H1 (cell line): ENCODE results near the gene OR2H1.

Source experiments
- EGR1 ChIP-seq: IDR thresholded peaks from 2 replicates; pipeline ENCODE4 v1.6.1; 2011; ENCODE audit warnings: low read depth, low read length, borderline replicate concordance
- EP300 ChIP-seq, 2 experiments: IDR thresholded peaks; 1 replicate in 1 of 2; 2 replicates in 1 of 2; pipeline ENCODE4 v1.6.1; 2011 to 2012; ENCODE audit warnings: low read depth in 2 of 2, low read length in 2 of 2, mild to moderate bottlenecking in 2 of 2, borderline replicate concordance in 1 of 2, inconsistent platforms in 1 of 2, moderate library complexity in 1 of 2
- HDAC6 ChIP-seq: IDR thresholded peaks from one replicate; pipeline ENCODE4 v1.7.1; 2012; ENCODE audit warnings: low read depth, mild to moderate bottlenecking, inconsistent platforms, low read length, moderate library complexity
- JUND ChIP-seq: IDR thresholded peaks from 2 replicates; pipeline ENCODE4 v1.6.1; 2011; ENCODE audit warnings: mild to moderate bottlenecking, improper control_type of control experiment, low read length
- POLR2A ChIP-seq, 2 experiments: IDR thresholded peaks; 1 replicate in 1 of 2; 2 replicates in 1 of 2; pipeline ENCODE4 v1.6.1; 2011; ENCODE audit warnings: low read depth in 2 of 2, low read length in 2 of 2, mild to moderate bottlenecking in 2 of 2; ENCODE audit errors: control extremely low read depth in 1 of 2
- POU5F1 ChIP-seq: IDR thresholded peaks from 2 replicates; pipeline ENCODE4 v1.6.1; 2011; ENCODE audit warnings: low read depth, mild to moderate bottlenecking, low read length, moderate library complexity
- RAD21 ChIP-seq, 2 experiments: IDR thresholded peaks in 1 of 2; conservative IDR thresholded peaks in 1 of 2; 2 replicates each; pipeline ENCODE4 v1.6.1; 2011; ENCODE audit warnings: low read depth in 2 of 2, low read length in 2 of 2, improper control_type of control experiment in 1 of 2, inconsistent platforms in 1 of 2, mild to moderate bottlenecking in 1 of 2, moderate library complexity in 1 of 2
- RFX5 ChIP-seq: IDR thresholded peaks from 2 replicates; pipeline ENCODE4 v1.6.1; 2011; ENCODE audit warnings: low read depth, low read length, improper control_type of control experiment, borderline replicate concordance
- TAF1 ChIP-seq: IDR thresholded peaks from 2 replicates; pipeline ENCODE4 v1.6.1; 2011; ENCODE audit warnings: mild to moderate bottlenecking, low read depth, low read length
- TBP ChIP-seq: IDR thresholded peaks from 2 replicates; pipeline ENCODE4 v1.6.1; 2011; ENCODE audit warnings: low read depth, low read length, improper control_type of control experiment
- TEAD4 ChIP-seq: IDR thresholded peaks from 2 replicates; pipeline ENCODE4 v1.6.1; 2012; ENCODE audit warnings: low read depth, low read length, inconsistent platforms, mixed read lengths
- TF ChIP-seq, protein P1 (sequence below), 3 experiments: IDR thresholded peaks; 1 replicate in 2 of 3; 2 replicates in 1 of 3; pipeline versions ENCODE4 v1.5.1 to v1.6.1; 2011; ENCODE audit warnings: low read length in 3 of 3, mild to moderate bottlenecking in 3 of 3, inconsistent platforms in 2 of 3, low read depth in 1 of 3, moderate library complexity in 1 of 3; ENCODE audit not compliant: insufficient read depth in 1 of 3; ENCODE audit errors: control extremely low read depth in 1 of 3
- TF ChIP-seq, protein P2 (sequence below): IDR thresholded peaks from 2 replicates; pipeline ENCODE4 v1.6.1; 2011; ENCODE audit warnings: low read depth, mild to moderate bottlenecking, low read length; ENCODE audit not compliant: insufficient read depth

DNA sequence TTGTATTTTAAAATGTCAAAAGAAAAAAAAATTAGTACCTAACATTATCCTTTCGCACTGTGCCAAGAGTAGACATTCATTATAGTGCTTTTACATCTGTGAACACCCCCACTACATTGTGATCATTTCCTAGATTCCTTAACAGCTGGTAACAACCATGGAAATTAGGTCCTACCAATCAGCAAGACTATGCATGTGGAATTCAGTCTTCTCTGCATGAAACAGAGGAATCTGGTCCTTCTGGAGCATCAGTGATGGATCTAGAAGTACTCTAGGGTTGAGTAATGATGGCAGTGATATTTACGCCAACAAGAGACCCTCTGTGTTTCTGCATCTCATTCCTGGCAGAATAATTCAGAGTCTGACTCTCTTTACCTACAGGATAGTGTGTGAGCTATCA is 32.8 kb upstream of the OR2H1 start:
- TF ChIP-seq EP300 (IDR thresholded peaks at IDR 0.05; ENCODE audit: borderline replicate concordance in 1 of 2, low read depth in 2 of 2, low read length in 2 of 2), result no peak
- TF ChIP-seq, protein P1, sequence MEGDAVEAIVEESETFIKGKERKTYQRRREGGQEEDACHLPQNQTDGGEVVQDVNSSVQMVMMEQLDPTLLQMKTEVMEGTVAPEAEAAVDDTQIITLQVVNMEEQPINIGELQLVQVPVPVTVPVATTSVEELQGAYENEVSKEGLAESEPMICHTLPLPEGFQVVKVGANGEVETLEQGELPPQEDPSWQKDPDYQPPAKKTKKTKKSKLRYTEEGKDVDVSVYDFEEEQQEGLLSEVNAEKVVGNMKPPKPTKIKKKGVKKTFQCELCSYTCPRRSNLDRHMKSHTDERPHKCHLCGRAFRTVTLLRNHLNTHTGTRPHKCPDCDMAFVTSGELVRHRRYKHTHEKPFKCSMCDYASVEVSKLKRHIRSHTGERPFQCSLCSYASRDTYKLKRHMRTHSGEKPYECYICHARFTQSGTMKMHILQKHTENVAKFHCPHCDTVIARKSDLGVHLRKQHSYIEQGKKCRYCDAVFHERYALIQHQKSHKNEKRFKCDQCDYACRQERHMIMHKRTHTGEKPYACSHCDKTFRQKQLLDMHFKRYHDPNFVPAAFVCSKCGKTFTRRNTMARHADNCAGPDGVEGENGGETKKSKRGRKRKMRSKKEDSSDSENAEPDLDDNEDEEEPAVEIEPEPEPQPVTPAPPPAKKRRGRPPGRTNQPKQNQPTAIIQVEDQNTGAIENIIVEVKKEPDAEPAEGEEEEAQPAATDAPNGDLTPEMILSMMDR (IDR thresholded peaks at IDR 0.05; ENCODE audit: control extremely low read depth in 1 of 3, insufficient read depth in 1 of 3, low read depth in 1 of 3, low read length in 3 of 3), result no peak
- no peak for TF ChIP-seq RFX5
- TF ChIP-seq TAF1, result no peak
- TF ChIP-seq RAD21 (IDR thresholded peaks at IDR 0.05 in 1 of 2, conservative IDR thresholded peaks at IDR 0.05 in 1 of 2; ENCODE audit: low read depth in 2 of 2, low read length in 2 of 2), result no peak
- TF ChIP-seq JUND, result no peak
- TF ChIP-seq POU5F1, result no peak
- peak; percentile 54; the same call in 1 of the 2 replicates for TF ChIP-seq TEAD4
- no peak for TF ChIP-seq TBP
- no peak for TF ChIP-seq POLR2A (IDR thresholded peaks at IDR 0.05; ENCODE audit: control extremely low read depth in 1 of 2, low read depth in 2 of 2, low read length in 2 of 2)
- TF ChIP-seq HDAC6, result no peak
- no peak for TF ChIP-seq EGR1
- TF ChIP-seq, protein P2, sequence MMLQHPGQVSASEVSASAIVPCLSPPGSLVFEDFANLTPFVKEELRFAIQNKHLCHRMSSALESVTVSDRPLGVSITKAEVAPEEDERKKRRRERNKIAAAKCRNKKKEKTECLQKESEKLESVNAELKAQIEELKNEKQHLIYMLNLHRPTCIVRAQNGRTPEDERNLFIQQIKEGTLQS, result no peak
